Uterus (tissue), 2 donors: Measurements from ENCODE around the gene GAL3ST1.

ENCODE experiments used
- CTCF ChIP-seq, 4 experiments: fragments of 200-600 bp in 2 of 4; fragments of 450-650 bp in 2 of 4; sonication (generic) in 2 of 4; IDR thresholded peaks; one replicate each; pipeline ENCODE4 v1.5.1; 2016 to 2019; ENCODE audit warnings: antibody characterized with exemption in 4 of 4, mild to moderate bottlenecking in 2 of 4, moderate library complexity in 1 of 4
- POLR2A ChIP-seq, 2 donors: fragments of 450-650 bp; IDR thresholded peaks; one replicate each; pipeline ENCODE4 v1.6.1; 2016; ENCODE audit warnings: antibody characterized with exemption in 2 of 2, mild to moderate bottlenecking in 1 of 2, moderate library complexity in 1 of 2

GRCh38 chr22:30615543-30615954 is 41.1 kb upstream of the GAL3ST1 start:
- TF ChIP-seq CTCF (IDR thresholded peaks at IDR 0.05) (no peak), POLR2A (IDR thresholded peaks at IDR 0.05) (no peak)
